Psoas muscle (tissue), 8 donors: Measurements from ENCODE around the gene LDLRAD1. TPM values are rescaled to one million over a fixed set of nuclear protein-coding genes. Genes with fewer than 3 reads are reported as not detected.
A peak's percentile ranks its signal among the peaks of the same experiment; 100 is the strongest.

Experiments
- ATAC-seq, 4 donors: fragments of 200-7000 bp; cut with Tn5 transposase; one replicate each; pipeline ENCODE4 v1.9.1; 2020; ENCODE audit warnings: moderate library complexity in 3 of 4, mild to moderate bottlenecking in 2 of 4
- DNase-seq, 2 donors: peaks; one replicate each; pipeline ENCODE4 v3.0.0-alpha.2; 2020
- H3K27ac ChIP-seq: fragments of 200-600 bp; one replicate; pipeline ENCODE4 v1.8.0; 2022
- H3K27me3 ChIP-seq, 3 donors: fragments of 200-600 bp in 1 of 3; one replicate each; pipeline versions ENCODE4 v1.6.1 to v1.8.0; 2013 to 2022; ENCODE audit warnings: low read length in 2 of 3, mild to moderate bottlenecking in 2 of 3, moderate library complexity in 1 of 3; ENCODE audit not compliant: insufficient read depth in 3 of 3
- H3K36me3 ChIP-seq, 2 donors: fragments of 200-600 bp in 1 of 2; one replicate each; pipeline versions ENCODE4 v1.6.1 to v1.8.0; 2013 to 2022; ENCODE audit warnings: low read depth in 1 of 2, mild to moderate bottlenecking in 1 of 2, moderate library complexity in 1 of 2; ENCODE audit not compliant: insufficient read depth in 1 of 2
- H3K4me1 ChIP-seq: fragments of 200-600 bp; one replicate; pipeline ENCODE4 v1.8.0; 2022
- H3K4me3 ChIP-seq: fragments of 200-600 bp; one replicate; pipeline ENCODE4 v1.8.0; 2022; ENCODE audit warnings: mild to moderate bottlenecking
- H3K9me3 ChIP-seq: fragments of 200-600 bp; one replicate; pipeline ENCODE4 v1.8.0; 2022
- WGBS, 3 donors: extraction: QIAGEN DNeasy Blood & Tissue Kit; methylation state at CpG; one replicate each; pipeline versions ENCODE4 v1.1.6 to v1.1.7; 2013; 5-methylcytosine and 5-hydroxymethylcytosine counted together
- intact Hi-C, 2 donors: fragments of 100-400 bp; cut with DNase I; formaldehyde crosslinking; loops; one replicate each; pipeline versions ENCODE4 v1.11.0 to v1.14.2; 2022
- polyA plus RNA-seq, 3 donors: library from polyadenylated mRNA; stranded (reverse); fragments of 200-250 nt; gene quantifications; one replicate each; pipeline ENCODE4 v1.2.3, GENCODE V29; 2013
- total RNA-seq, 4 donors: library from RNA; stranded (reverse); fragmentation: NEBNext Ultra II Directional in 2 of 4; extraction: Animal tissue kit (Norgen Biotek cat#: 25700) in 2 of 4; gene quantifications; one replicate each; pipeline versions ENCODE4 v1.2.1 to v1.2.4, GENCODE V29; 2021 to 2023
- TF ChIP-seq, protein P1 (sequence below): fragments of 200-600 bp; IDR thresholded peaks from one replicate; pipeline ENCODE4 v1.8.0; 2022; ENCODE audit warnings: antibody characterized with exemption
- donor health status: healthy with polysubstance abuse.
- donor health status: DM: no; HTN: no; CAD: no; lungs with moderate emphysema.
- donor health status: Bipolar disorder and iron deficiency.
- donor health status: healthy.
- donor health status: DM: yes; HTN: yes; CAD: no.
- donor health status: DM: no; HTN: no; CAD: no.
- donor health status: DM: no; HTN: no; CAD: no.
- donor health status: DM: yes; HTN: yes; CAD: no.

Gene LDLRAD1
- total and polyA plus RNA-seq, 7 donors: not detected

DNA sequence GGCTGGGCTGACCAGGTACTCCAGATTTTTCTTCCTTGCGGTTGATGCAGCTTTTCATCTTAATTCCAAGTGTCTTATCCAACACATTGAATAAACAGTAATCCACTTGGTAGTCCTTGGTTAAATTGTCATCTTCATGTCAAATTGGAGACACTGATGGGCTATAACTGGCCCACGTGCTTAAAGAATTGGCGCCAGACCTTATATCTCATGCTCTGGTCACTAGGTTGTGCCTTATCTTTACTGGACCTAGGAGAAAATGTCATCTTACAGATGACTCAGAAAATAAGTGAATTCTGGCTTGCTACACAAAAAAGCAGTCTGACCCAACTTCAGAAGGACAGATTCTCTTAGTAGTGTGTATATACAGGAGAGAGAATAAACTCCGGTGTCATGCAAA lies 55.6 kb downstream of the LDLRAD1 start:
- Histone ChIP-seq H3K27me3 (no peaks in the 10 kb centered on the region), H3K9me3 (no peaks in the 10 kb centered on the region), H3K27ac (no peak overlapping the region), H3K36me3 (peaks cover 7 to 96% of the 10 kb centered on the region in 2 donors), H3K4me3 (no peak overlapping the region), H3K4me1 (no peaks in the 10 kb centered on the region)
- DNase-seq (no peak), ATAC-seq (no peak)
- intact Hi-C loops: loop anchor here (5.0 to 10.0 kb wide), 3 partner anchors 82 to 105 kb away; no protein-coding TSS in a partner anchor
- TF ChIP-seq, protein P1, sequence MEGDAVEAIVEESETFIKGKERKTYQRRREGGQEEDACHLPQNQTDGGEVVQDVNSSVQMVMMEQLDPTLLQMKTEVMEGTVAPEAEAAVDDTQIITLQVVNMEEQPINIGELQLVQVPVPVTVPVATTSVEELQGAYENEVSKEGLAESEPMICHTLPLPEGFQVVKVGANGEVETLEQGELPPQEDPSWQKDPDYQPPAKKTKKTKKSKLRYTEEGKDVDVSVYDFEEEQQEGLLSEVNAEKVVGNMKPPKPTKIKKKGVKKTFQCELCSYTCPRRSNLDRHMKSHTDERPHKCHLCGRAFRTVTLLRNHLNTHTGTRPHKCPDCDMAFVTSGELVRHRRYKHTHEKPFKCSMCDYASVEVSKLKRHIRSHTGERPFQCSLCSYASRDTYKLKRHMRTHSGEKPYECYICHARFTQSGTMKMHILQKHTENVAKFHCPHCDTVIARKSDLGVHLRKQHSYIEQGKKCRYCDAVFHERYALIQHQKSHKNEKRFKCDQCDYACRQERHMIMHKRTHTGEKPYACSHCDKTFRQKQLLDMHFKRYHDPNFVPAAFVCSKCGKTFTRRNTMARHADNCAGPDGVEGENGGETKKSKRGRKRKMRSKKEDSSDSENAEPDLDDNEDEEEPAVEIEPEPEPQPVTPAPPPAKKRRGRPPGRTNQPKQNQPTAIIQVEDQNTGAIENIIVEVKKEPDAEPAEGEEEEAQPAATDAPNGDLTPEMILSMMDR: no peak
- WGBS, 3 donors: 95 to 96% (median 95%) methylated on average over 4 of the region's 4 CpGs

DNA sequence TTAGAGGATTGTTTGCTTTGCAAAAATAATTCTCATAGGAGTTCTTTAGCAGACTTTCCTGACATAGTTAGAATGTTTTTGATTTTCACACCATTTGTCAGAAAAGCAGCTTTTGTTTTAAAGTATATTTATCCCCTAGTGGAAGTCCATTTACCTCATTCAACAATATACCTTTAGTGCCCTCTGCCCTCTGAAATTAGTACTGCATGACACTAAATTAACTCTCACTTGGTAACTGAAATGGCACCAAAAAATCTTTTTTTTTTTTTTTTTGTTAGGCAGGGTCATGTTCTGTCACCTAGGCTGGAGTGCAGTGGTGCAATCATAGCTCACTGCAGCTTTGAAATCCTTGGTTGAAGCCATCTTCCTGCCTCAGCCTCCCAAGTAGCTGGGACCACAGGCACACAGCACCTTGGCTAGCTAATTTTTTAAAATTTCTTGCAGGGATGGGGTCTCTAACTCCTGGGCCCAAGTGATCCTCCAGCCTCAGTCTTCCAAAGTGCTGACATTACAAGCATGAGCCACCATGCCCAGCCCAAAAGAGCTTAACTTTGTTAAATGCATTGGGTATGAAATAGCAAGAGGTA lies 58.2 kb downstream of the LDLRAD1 start:
- Histone ChIP-seq H3K36me3 (peaks cover 6 to 74% of the 10 kb centered on the region in 2 donors), H3K9me3 (no peaks in the 10 kb centered on the region), H3K4me3 (no peak overlapping the region), H3K27me3 (no peaks in the 10 kb centered on the region), H3K27ac (no peak overlapping the region), H3K4me1 (no peaks in the 10 kb centered on the region)
- DNase-seq: no peak
- intact Hi-C loops: loop anchor here (5.0 to 10.0 kb wide), 3 partner anchors 85 to 102 kb away; no protein-coding TSS in a partner anchor
- TF ChIP-seq, protein P1: peak; percentile 46
- peak in 1 of 4 donors; percentile 58 for ATAC-seq

Other genes with a start within 250 kb of the LDLRAD1 start
- gene NDC1, start 179.9 kb downstream of the LDLRAD1 start, total RNA-seq: 1 to 10 TPM; 3.0 to 7.5 (median 4.8) TPM
- gene NDC1, start 179.9 kb downstream of the LDLRAD1 start, polyA plus RNA-seq: 10 to 100 TPM in 1 of 3 donors, 1 to 10 TPM in 2; 4.3 to 12.1 (median 9.2) TPM
- 10 to 100 TPM; 11.8 to 23.3 (median 19.4) TPM for gene YIPF1, start 128.4 kb downstream of the LDLRAD1 start, total RNA-seq
- gene YIPF1, start 128.4 kb downstream of the LDLRAD1 start, polyA plus RNA-seq: 10 to 100 TPM; 23.1 to 54.1 (median 25.1) TPM
- not detected for gene DIO1, start 124.0 kb downstream of the LDLRAD1 start, total RNA-seq
- not detected for gene DIO1, start 124.0 kb downstream of the LDLRAD1 start, polyA plus RNA-seq
- gene IFT25, start 72.5 kb downstream of the LDLRAD1 start, total RNA-seq: 1 to 10 TPM; 4.9 to 5.8 (median 5.5) TPM
- gene IFT25, start 72.5 kb downstream of the LDLRAD1 start, polyA plus RNA-seq: 10 to 100 TPM in 1 of 3 donors, 1 to 10 TPM in 2; 4.6 to 10.3 (median 5.3) TPM
- gene LRRC42, start 71.8 kb downstream of the LDLRAD1 start, total RNA-seq: 10 to 100 TPM; 10.0 to 16.9 (median 11.9) TPM
- gene LRRC42, start 71.8 kb downstream of the LDLRAD1 start, polyA plus RNA-seq: 10 to 100 TPM; 11.0 to 14.7 (median 14.0) TPM
- gene TMEM59, start 35.0 kb upstream of the LDLRAD1 start, total RNA-seq: 100 to 1,000 TPM; 166 to 216 (median 182) TPM
- 100 to 1,000 TPM; 123 to 240 (median 140) TPM for gene TMEM59, start 35.0 kb upstream of the LDLRAD1 start, polyA plus RNA-seq
- gene TCEANC2, start 35.4 kb upstream of the LDLRAD1 start, total RNA-seq: 10 to 100 TPM in 1 of 4 donors, 1 to 10 TPM in 3; 5.5 to 10.4 (median 6.6) TPM
- 1 to 10 TPM; 2.3 to 9.5 (median 2.4) TPM for gene TCEANC2, start 35.4 kb upstream of the LDLRAD1 start, polyA plus RNA-seq
- not detected for gene CDCP2, start 134.8 kb upstream of the LDLRAD1 start, total RNA-seq
- not detected for gene CDCP2, start 134.8 kb upstream of the LDLRAD1 start, polyA plus RNA-seq
- gene CYB5RL, start 181.8 kb upstream of the LDLRAD1 start, total RNA-seq: 1 to 10 TPM; 2.8 to 6.4 (median 3.3) TPM
- gene CYB5RL, start 181.8 kb upstream of the LDLRAD1 start, polyA plus RNA-seq: 1 to 10 TPM in 2 of 3 donors, under 1 TPM in 1; 0.89 to 3.4 (median 1.0) TPM
- gene MRPL37, start 182.0 kb upstream of the LDLRAD1 start, total RNA-seq: 100 to 1,000 TPM in 3 of 4 donors, 10 to 100 TPM in 1; 89.6 to 109 (median 102) TPM
- 100 to 1,000 TPM in 1 of 3 donors, 10 to 100 TPM in 2; 68.9 to 100 (median 87.5) TPM for gene MRPL37, start 182.0 kb upstream of the LDLRAD1 start, polyA plus RNA-seq